Endodermal cell (in vitro differentiated cells): Measurements from ENCODE around the gene EDC4. TPM values are rescaled to one million over a fixed set of nuclear protein-coding genes. Genes with fewer than 3 reads are reported as not detected.
"Not testable (repeated sequence)": the region's sequence is repeated elsewhere in the genome, so short reads cannot be mapped to it uniquely, and the experiment has no call there.

Experiments used
- DNase-seq: peaks from one replicate; pipeline ENCODE4 v3.0.0-alpha.2; 2017
- H3K27ac ChIP-seq: 2 replicates; pipeline ENCODE4 v1.5.1; 2013; ENCODE audit warnings: mild to moderate bottlenecking, low read depth, low read length, moderate library complexity
- H3K27me3 ChIP-seq: 2 replicates; pipeline ENCODE4 v1.6.1; 2013; ENCODE audit warnings: mild to moderate bottlenecking, low read length, moderate library complexity; ENCODE audit not compliant: insufficient read depth, control insufficient read depth, poor library complexity, severe bottlenecking
- H3K36me3 ChIP-seq: 2 replicates; pipeline ENCODE4 v1.7.0; 2013; ENCODE audit warnings: mild to moderate bottlenecking, low read length, moderate library complexity; ENCODE audit not compliant: control insufficient read depth, insufficient read depth
- H3K4me1 ChIP-seq: one replicate; pipeline ENCODE4 v1.7.0; 2013; ENCODE audit warnings: low read length; ENCODE audit not compliant: control insufficient read depth, insufficient read depth
- H3K4me3 ChIP-seq: 2 replicates; pipeline ENCODE4 v1.5.1; 2013; ENCODE audit warnings: mild to moderate bottlenecking, low read length, moderate library complexity
- H3K9ac ChIP-seq: 2 replicates; pipeline ENCODE4 v1.6.1; 2013; ENCODE audit warnings: mild to moderate bottlenecking, low read length, moderate library complexity; ENCODE audit not compliant: poor library complexity, severe bottlenecking; ENCODE audit errors: extremely low read depth
- H3K9me3 ChIP-seq: 2 replicates; pipeline ENCODE4 v1.6.1; 2013; ENCODE audit warnings: mild to moderate bottlenecking, low read length, moderate library complexity; ENCODE audit not compliant: control insufficient read depth
- H3K27ac Mint-ChIP-seq: 2 replicates; pipeline ENCODE4 v1.8.0; 2020; ENCODE audit warnings: mixed read lengths
- H3K27me3 Mint-ChIP-seq: 2 replicates; pipeline ENCODE4 v1.8.0; 2021; ENCODE audit warnings: mild to moderate bottlenecking, mixed read lengths; ENCODE audit not compliant: insufficient read depth
- H3K36me3 Mint-ChIP-seq: 2 replicates; pipeline ENCODE4 v1.8.0; 2020; ENCODE audit warnings: low read depth, mixed read lengths
- H3K4me1 Mint-ChIP-seq: 2 replicates; pipeline ENCODE4 v1.8.0; 2020; ENCODE audit warnings: mixed read lengths
- H3K4me3 Mint-ChIP-seq: 2 replicates; pipeline ENCODE4 v1.8.0; 2020; ENCODE audit warnings: mild to moderate bottlenecking, moderate library complexity, mixed read lengths
- H3K9me3 Mint-ChIP-seq: 2 replicates; pipeline ENCODE4 v1.8.0; 2020; ENCODE audit warnings: mild to moderate bottlenecking, mixed read lengths
- CTCF ChIP-seq: fragments of 200-600 bp; sonication (generic); conservative IDR thresholded peaks from 2 replicates; pipeline ENCODE4 v1.5.0; 2021; ENCODE audit warnings: antibody characterized with exemption, mild to moderate bottlenecking
- WGBS, 2 experiments: methylation state at CpG; one replicate each; pipeline versions ENCODE4 v1.1.5 to v1.1.7; 2013; ENCODE audit warnings: missing lambda C conversion rate in 2 of 2, mixed read lengths in 1 of 2; ENCODE audit not compliant: insufficient coverage in 1 of 2, insufficient read length in 1 of 2; 5-methylcytosine and 5-hydroxymethylcytosine counted together
- total RNA-seq, 2 donors: library from RNA; stranded (reverse); fragmentation: NEBNext Ultra II Directional in 1 of 2; extraction: Animal tissue kit (Norgen Biotek cat#: 25700) in 1 of 2; gene quantifications; 2 replicates in 1 of 2; 3 replicates in 1 of 2; pipeline ENCODE4 v1.2.1, GENCODE V29; 2021

Gene EDC4
- total RNA-seq, 2 donors from 2014 or later: 69.2 to 74.3 TPM

DNA sequence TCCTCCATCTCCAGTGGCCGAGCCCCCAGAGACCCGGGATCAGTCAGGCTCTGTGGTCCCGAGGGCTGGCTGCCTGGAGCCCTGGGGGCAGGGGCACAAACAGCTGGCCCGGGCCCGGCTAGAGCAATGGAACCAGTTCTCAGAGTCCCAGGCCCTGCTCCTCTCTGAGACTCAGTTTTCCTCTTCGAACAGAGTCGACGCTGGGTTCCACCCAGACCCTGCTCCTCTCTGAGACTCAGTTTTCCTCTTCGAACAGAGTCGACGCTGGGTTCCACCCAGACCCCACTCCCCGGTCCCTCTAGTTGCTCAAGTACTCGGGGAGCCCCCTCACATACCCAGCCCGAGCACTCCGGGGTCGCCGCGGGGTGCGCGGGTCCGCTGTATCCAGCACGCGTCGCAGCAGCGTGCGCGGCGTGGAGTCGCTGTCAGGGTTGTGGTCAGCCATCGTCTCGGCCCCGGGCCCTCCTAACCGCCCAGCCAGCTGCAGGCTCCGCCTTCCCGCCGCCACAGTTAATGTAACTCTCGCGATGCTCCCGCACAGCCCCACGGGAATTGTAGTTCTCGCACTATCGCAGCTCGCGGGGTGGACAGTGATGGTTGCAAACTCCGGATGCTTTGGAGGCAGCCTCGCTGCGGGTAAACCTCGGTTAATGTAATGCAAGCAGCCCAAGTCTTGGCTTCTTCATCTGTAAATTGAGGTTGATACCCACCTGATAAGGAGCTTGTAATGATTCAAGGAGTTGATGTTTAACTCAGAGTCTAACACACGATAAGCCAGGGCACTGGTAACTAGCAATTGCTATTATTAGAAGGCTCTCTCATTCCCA lies 39.2 kb upstream of the EDC4 start:
- Histone ChIP-seq H3K9me3 (no peaks in the 10 kb centered on the region), H3K4me1 (no peaks in the 10 kb centered on the region), H3K9ac (peak overlapping the region; percentile 91), H3K36me3 (peaks cover 30% of the 10 kb centered on the region), H3K4me3 (peak overlapping the region; percentile 95), H3K27me3 (no peaks in the 10 kb centered on the region), H3K27ac (no peak overlapping the region)
- peak; percentile 97 for DNase-seq
- H3K4me1 Mint-ChIP-seq: peaks cover 7% of the 10 kb centered on the region
- H3K27me3 Mint-ChIP-seq: no peaks in the 10 kb centered on the region
- WGBS, 2 experiments: 2 to 4% methylated on average over 27 to 49 of the region's 49 CpGs
- peak overlapping the region; percentile 66 for H3K27ac Mint-ChIP-seq
- peak overlapping the region; percentile 81 for H3K4me3 Mint-ChIP-seq
- H3K9me3 Mint-ChIP-seq: no peaks in the 10 kb centered on the region
- TF ChIP-seq CTCF: no peak
- peaks cover 29% of the 10 kb centered on the region for H3K36me3 Mint-ChIP-seq

- H3K9me3 ChIP-seq: no peaks in the 10 kb centered on the region
- TF ChIP-seq CTCF: no peak
- H3K27ac ChIP-seq: no peak overlapping the region
- no peaks in the 10 kb centered on the region for H3K9me3 Mint-ChIP-seq
- H3K4me3 ChIP-seq: peak overlapping the region; percentile 95
- peak overlapping the region; percentile 91 for H3K9ac ChIP-seq
- H3K4me1 Mint-ChIP-seq: peaks cover 7% of the 10 kb centered on the region
- no peak for DNase-seq
- peaks cover 26% of the 10 kb centered on the region for H3K36me3 Mint-ChIP-seq
- peaks cover 27% of the 10 kb centered on the region for H3K36me3 ChIP-seq
- WGBS, 2 experiments: 85 to 93% methylated on average over 7 to 10 of the region's 10 CpGs
- peak overlapping the region; percentile 81 for H3K4me3 Mint-ChIP-seq
- H3K27me3 ChIP-seq: no peaks in the 10 kb centered on the region
- no peaks in the 10 kb centered on the region for H3K27me3 Mint-ChIP-seq
- H3K4me1 ChIP-seq: no peaks in the 10 kb centered on the region
- no peak overlapping the region for H3K27ac Mint-ChIP-seq
Measured at GRCh38 chr16:67834242-67834614, 38.6 kb upstream of the EDC4 start.

DNA sequence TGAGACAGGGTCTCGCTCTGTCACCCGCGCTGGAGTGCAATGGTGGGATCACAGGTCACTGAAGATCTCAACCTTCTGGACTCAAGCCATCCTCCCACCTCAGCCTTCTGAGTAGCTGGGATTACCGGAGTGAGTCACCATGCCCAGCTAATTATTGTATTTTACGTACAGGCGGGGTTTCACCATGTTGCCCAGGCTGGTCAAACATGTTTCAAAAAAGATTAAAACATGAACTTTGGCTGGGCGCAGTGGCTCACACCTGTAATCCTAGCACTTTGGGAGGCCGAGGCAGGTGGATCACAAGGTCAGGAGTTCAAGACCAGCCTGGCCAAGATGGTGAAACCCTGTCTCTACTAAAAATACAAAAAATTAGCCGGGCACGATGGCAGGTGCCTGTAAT lies 35.7 kb upstream of the EDC4 start:
- H3K4me1 ChIP-seq, H3K27me3 Mint-ChIP-seq, H3K9me3 Mint-ChIP-seq, H3K4me3 Mint-ChIP-seq, H3K27me3 ChIP-seq, H3K27ac Mint-ChIP-seq, H3K27ac ChIP-seq, H3K36me3 Mint-ChIP-seq, H3K36me3 ChIP-seq, H3K9ac ChIP-seq, DNase-seq, H3K9me3 ChIP-seq, H3K4me3 ChIP-seq: not testable (repeated sequence)
- peaks cover 11% of the 10 kb centered on the region for H3K4me1 Mint-ChIP-seq
- WGBS, 2 experiments: 93% methylated on average over 9 to 10 of the region's 10 CpGs
